ENCODE measurements around the gene DYNC1H1. TPM values are rescaled to one million over a fixed set of nuclear protein-coding genes. Genes with fewer than 3 reads are reported as not detected.

DYNC1H1 gene
- total and polyA plus RNA-seq, 2 experiments from 2014 or later: 179 to 635 TPM

- TF ChIP-seq REST (IDR thresholded peaks at IDR 0.05; ENCODE audit: unreplicated experiment) (no peak), JUNB (IDR thresholded peaks at IDR 0.05; ENCODE audit: unreplicated experiment) (no peak), ZNF462 (CRISPR knock-in tag; IDR thresholded peaks at IDR 0.05) (no peak), EZH2phosphoT487 (IDR thresholded peaks at IDR 0.05; ENCODE audit: unreplicated experiment) (no peak), CREB1 (CRISPR knock-in tag; IDR thresholded peaks at IDR 0.05; ENCODE audit: low read depth) (no peak), POLR2AphosphoS5 (IDR thresholded peaks at IDR 0.05; ENCODE audit: low read depth) (no peak)
These were observed 83.6 kb downstream of the DYNC1H1 start (continued) for GRCh38 chr14:102047808-102048540.
